Inflammatory macrophage (primary cell): ENCODE results near the gene SEC14L5.
"Not testable (repeated sequence)": the region's sequence is repeated elsewhere in the genome, so short reads cannot be mapped to it uniquely, and the experiment has no call there.

Experiments used
- DNase-seq, 2 donors: peaks; one replicate each; pipeline ENCODE4 v3.0.0-alpha.2; 2020 to 2022

The SEC14L5 gene

DNA sequence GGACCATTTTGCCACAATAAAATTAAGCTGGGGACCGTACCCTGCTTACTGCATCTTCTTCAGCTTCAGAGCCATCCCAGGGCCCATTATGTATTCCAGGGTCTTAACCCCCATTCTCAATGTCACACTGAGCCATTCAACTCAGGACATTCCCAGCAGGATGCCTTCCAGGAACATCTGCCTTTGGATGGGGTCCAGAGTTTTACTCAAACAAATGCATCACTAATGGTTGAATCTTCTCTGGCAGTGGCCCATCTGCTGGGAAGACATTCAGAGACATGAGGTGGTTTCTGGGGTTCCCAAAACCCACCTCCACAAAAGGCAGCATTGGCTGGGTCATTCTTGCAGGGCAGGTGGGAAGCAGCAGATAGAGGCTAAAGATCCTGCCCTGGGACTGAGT is 3.4 kb upstream of the SEC14L5 start:
- no peak for DNase-seq

DNA sequence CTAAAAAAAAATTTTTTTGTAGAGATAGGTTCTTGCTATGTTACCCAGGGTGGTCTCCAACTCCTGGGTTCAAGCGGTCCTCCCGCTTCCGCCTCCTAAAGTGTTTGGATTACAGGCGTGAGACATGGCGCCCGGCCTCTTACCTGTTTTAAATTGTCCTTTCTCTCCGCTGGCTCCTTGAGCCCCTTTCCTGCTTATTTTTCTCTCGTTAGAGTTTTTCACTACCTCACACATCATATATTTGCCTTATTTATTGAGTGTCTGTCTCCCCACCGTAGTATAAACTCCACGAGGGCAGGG is 760 bp upstream of the SEC14L5 start:
- no peak for DNase-seq

DNA sequence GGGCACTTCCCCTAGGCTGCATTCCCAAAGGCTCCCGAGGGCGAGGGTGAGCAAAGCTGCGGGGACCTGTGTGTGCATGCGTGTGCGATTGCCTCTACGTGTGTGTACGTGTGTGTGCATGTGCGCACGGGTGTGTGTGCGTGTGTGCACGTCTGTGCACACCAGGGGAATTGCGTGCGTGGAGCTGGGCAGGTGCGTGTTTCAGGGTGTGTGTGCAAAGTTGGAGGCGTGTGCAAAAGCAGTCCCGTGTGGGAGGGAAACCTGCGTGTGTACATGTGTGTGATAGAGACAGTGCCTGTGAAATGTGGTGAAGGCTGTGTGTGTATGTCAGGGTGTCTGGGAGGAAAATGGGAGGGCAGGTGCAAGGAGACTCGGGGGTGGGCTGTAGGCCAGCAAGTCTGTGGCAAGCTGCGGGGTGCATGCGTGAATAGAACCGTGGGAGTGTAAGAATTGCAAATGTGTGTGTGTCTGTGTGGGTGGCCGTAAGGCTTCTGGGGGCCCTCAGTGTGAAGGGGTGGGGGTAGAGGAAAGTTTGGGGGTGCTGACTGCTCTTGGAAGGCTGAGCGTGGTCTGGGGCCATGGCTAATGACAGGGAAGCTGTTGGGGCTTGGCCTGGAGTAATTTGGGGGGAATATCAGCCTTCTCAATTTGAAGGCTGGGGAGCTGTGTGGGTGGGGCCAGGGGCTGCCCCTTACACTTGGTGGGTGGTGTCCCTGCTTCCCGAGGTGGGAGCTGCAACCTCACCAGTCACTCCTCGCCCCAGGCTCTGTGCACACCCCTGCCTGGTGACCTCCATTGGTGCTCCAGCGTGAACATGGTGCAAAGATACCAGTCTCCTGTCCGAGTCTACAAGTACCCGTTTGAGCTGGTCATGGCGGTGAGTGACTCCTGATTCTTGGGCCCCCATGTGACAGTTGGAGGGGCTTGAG is 644 bp downstream of the SEC14L5 start:
- DNase-seq, result no peak

DNA sequence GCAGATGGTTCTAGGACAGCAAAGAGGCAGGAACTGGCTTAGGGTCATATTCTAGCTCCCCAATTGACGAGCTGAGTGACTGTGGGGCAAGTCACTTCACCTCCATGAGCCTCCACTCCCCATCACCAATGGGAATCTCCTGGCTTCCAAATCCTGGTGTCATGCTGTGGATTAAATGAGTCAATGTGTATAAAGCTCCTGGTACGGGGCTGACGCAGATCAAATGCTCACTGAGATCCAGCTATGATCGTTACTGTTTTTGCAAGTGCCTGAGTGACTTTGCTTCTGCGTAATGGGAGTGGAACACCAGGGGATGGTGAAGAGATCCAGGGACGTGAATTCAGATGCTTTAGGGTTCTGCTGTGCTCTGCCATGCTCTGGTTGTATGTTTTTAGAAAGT is 2.4 kb downstream of the SEC14L5 start:
- DNase-seq, result no peak

DNA sequence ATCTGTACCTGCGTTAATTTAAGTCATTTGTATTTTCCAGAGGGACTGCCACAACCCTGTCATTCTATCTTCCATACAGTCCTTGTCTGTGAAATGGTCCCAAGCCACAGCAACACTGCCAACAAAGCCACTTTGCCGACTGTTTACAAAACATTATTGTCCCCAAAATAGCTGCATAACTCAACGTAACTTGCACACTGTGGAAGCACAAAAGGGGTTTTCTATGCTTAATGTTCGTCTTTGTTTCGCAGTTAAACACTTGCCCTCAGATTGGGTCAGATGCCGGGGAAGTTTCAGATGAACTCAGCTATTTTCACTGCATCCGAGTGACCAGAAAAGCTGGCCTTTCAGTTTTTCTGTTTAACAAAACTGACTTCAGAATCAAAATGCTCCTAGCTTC is 4.6 kb downstream of the SEC14L5 start:
- no peak for DNase-seq

DNA sequence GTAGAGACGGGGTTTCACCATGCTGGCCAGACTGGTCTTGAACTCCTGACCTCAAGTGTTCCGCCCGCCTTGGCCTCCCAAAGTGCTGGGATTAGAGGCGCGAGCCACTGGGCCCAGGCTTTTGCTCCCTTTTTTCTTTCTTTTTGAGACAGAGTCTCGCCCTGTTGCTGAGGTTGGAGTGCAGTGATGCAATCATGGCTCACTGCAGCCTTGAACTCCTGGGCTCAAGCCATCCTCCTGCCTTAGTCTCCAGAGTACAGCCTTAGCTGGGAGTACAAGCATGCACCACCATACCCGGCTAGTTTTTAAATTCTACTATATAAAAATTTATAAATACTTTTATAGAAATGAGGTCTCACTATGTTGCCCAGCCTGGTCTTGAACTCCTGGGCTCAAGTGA is 5.4 kb downstream of the SEC14L5 start:
- DNase-seq, result not testable (repeated sequence)

DNA sequence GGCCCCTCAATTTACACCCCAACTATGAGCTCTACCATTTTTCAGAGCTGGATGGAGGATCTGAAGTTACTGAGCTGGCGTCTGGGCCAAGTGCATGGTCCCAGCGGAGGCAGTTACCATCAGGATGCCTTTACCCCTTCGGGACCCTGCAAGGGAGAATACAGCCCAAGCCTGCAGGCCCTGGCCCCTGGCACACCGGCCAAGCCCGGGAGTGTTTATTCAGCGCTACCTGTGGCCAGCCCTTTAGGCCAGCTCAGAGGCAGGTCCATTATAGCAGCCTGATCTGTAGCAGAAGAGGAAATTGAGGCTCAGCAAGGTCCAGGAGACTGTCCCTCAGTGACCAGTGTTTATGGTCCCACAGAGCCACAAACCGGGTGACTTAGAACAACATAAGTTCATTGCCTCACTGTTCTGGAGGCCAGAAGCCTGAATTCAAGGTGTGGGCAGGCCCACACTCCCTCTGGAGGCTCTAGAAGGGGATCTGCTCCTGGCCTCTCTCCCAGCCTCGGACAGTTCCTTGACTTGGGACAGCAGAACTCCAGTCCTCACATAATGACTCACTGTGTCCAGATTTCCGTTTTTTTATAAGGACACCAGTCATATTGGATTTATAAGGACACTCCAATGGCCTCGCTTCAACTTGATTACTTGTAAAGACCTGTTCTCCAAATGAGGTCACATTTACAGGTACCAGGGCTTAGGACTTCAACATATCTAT is 8.8 kb downstream of the SEC14L5 start:
- DNase-seq, result no peak

DNA sequence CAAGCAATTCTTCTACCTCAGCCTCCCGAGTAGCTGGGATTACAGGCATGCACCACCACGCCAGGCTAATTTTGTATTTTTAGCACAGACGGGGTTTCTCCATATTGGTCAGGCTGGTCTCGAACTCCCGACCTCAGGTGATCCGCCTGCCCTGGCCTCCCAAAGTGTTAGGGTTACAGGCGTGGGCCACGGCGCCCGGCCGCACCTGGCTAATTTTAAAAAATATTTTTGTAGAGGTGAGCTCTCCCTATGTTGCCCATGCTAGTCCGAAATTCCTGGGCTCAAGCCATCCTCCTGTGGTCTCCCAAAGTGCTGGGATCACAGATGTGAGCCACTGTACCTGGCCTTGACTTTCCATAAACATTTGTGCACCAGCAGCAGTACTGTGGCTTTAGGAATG is 10.1 kb downstream of the SEC14L5 start:
- not testable (repeated sequence) for DNase-seq

DNA sequence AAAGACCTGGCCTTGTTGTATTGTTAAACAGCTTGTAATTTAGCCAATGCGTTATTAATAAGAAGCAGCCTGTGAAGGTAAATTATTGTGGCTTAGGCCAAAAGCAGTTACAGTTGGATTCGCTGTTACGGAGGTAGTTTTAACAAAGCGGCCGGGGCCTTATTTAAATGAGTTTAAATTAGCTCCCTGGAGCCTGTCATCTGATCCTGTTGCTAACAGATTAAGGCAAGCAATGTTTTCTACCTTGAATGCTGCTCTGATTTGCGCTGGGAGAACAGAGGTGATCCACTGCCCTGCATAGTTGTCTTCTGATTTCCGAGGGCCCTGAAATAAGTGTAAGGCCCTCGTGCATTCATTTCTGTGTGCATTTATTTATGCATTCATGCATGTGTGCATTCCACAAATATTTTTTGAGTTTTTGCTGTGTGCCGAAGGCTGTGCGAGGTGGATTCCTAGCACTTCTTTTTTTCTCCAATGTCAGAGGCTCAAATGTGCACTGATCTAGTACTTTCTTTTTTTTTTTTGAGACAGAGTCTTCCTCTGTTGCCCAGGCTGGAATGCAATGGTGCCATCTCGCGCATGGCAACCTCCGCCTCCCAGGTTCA is 10.9 kb downstream of the SEC14L5 start:
- DNase-seq, result no peak

DNA sequence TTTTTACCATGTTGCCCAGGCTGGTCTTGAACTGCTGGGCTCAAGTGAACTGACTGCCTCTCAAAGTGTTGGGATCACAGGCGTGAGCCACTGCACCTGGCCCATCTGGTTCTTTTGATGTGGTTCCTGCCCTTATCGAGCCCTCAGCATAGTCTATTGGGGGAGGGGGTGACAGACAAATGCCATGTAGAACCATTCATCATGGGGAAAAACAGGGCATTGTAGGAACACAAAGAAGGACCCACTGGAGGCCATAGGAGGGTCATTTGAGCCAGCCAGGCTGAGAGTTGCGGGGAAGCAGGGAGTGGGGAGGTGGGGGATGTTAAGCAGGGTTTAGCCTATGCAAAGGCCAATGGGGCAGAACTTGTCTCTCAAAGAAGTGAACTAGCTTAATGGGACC is 11.9 kb downstream of the SEC14L5 start:
- no peak for DNase-seq

DNA sequence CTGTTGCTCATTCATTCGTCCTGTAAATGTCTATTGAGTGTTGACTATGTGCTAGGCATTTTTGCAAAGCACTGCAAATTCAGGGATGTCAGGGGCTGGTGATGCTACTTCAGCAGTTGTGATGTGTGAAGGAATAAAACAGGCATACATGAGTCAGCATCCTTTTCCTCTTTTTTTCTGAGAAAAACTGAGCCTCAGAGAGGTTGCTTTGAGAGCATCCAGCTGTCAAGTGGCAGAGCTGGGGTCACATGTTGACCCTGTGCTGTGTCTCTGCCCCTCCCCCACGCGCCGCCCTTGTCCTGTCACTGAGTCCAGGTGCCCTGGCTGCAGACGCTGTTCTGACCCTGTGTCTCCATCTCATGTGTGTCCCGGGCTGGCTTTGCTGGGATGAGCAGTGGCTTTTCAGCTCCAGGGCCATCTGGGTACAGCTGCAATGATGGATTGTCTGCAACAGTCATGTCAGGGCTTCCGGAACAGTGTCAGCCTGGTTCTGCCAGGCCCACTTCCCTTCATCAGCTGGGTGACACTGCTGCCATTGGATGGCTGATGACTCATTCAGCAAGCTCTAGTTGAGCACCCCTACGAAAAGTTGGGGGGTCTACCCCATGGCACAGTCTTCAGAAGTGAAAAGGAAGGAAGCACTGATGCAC is 14.9 kb downstream of the SEC14L5 start:
- DNase-seq, result no peak

DNA sequence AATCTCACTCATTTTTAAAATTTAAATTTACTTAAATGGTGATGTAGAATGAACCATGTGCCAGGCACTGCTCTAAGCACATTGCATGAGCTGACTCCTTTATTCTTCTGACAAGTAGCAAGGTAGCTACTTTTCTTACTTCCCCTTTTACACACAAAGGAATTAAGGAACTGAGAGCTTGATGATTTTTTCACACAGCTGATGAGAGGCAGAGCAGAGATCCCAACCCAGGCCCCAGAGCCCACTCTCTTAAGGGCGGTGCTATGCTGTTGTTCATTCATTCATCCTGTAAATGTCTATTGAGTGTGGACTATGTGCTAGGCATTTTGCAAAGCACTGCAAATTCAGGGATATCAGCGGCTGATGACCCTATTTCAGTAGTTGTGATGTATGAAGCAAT is 17.9 kb downstream of the SEC14L5 start:
- DNase-seq, result peak; percentile 43 to 58

DNA sequence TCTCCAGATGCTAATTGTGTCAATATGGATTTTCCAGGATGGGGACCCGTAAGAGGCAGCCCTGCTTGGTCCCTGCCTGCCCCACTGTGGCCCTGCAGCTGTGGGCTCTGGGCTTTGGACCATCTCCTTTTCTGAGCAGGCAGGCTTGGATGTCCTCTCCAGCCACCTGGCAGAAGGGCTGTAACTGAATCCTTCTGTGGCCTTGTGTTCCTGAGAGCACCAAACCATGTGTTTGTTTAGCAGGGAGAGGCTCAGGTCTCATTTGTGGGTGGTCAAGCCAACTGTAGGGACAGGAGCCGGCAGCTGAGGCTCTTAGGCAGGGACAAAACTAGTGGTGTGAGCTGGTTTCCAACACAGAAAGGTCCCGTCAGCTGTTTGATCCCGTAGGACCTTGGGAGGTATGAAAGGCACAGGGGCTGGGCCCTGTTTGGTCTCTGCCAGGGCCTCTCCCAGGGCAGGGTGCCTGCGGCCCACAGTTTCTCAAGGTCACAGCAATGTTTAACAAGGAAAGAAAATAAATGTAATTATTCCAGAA is 18.5 kb downstream of the SEC14L5 start:
- no peak for DNase-seq

DNA sequence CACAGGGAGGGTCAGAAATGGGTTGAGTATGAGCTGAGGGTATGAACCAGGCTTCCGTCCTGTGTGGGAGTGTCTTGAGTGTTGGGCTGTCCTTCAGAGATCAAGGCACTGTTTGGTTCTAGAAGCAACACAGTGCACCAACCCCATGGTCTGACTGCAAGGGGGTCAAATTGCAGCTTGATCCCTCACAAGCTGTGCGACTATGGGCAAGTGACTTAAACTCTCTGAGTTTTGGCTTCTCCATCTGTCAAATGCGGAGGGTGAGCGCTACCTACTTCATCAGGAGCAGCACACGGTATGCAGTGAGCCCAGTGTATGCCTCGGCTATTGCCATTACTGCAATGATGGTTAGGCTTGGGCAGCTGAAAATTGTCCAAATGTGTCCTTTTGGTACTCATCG is 21.0 kb downstream of the SEC14L5 start:
- DNase-seq, result no peak

DNA sequence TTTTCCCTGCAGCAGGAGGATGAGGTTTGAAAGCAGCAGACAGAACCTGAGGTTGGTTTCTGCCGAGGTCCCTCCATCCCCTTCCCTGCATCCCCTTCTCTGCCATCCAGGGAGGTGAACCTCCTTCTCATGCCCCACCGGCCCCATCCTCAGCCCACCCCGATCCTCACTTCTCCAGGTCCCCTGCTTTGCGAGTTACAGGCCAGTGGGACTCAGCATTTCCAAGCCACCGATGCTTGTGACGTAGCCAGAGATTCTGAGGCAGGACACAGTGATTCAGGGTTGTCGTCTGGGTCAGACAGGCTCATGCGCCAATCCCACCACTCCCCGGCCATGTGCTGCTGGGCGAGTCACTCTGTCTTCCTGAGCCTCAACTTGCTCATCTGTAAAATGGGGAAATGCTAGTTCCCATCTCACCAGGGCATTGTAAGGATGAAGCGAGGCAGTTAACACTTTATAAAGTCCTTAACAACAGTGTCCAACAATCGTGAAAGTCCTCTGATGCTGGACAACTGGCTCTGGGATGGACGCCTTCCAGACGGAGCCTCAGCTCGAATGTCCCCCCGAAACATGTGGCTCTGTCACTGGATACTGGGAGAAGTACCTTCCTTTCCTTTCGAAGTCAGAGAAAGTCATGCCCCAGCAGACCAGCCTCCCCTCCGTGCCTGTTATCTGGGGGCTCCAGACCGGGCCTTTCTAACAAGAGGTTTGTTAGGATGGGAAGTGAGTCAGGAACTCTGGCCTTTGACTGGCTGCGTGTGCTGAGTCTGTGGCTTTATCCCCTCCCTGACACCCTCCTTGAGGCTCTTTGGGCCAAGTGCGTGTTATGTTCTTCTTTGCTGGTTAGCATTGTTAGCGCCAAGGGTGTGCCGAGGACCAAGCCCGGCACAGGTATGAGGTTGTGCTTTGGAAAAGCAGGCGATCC is 21.9 kb downstream of the SEC14L5 start:
- DNase-seq, result no peak

DNA sequence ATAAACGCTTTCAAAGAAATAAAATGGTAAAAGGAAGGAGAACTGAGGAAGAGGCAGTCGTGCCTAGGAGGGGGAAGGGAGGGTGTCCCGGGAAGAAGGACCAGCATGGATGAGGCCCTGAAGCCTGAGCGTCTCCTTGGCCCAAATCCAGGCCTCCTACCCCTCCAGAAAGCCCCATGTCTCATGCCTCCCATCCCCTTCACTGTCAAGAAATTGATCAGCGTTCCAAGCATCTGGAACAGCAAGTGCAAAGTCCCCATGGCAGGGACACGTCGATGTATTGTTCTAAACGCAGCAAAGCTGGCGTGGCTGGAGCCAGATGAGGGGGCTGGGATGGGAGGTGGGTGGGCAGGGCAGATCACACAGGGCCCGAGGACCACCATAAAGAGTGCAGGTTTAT is 22.6 kb downstream of the SEC14L5 start:
- DNase-seq, result no peak

DNA sequence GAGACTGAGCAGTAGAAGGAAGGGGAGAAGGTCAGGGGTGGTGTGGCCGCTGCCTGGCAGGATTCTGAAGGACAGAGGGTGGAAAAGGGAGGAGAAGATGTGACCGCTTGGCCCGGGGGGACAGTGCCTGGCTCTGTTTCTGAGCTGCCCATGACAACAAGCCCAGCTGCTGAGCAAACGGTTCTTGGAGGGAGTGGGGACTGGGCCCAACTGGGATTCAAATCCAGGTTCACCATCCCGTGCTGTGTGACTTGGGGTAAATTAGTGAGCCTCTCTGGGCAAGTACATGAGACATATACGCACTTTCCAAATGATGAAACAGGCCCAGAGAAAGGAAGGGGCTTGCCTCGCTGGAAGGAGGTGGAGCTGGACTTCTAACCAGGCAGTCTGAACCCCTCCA is 23.3 kb downstream of the SEC14L5 start:
- DNase-seq, result no peak

DNA sequence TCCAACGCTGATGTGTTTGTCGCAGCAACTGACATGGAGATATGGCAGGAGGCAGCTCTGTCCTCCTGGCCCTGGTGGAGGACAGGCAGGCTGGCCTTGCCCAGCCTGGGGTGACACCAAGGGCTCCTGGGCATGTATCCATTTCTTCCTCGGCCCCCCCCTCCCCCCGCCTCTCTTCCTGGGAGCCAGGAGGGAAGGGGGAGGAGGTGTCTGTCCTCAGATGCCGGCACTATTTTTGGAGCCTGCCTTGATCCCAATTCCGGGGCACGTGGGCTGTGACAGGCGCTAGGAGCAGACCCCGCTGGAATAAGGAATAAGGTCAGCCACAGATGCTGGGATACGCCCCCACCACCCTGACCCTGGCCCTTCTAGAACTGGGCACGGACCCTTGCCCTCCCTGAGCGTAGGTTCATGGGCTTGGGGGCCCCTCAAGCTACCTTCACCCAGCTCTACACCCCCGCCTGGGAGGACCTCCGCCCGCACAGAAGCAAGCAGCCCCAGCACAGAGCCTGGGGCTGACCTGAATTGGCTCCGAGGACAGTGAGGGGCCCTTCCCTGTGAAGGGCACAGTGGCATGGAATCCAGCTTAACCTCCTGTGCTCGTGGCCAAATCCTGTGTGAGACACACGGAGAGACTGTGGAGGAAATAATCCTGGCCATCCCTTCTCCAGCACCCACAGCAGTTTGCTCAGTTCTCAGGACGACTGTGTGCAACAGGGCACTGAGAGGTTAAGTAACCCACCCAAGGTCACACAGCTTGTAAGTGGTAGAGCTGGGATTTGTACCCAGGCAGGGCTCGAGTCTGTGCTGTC is 24.1 kb downstream of the SEC14L5 start:
- no peak for DNase-seq

DNA sequence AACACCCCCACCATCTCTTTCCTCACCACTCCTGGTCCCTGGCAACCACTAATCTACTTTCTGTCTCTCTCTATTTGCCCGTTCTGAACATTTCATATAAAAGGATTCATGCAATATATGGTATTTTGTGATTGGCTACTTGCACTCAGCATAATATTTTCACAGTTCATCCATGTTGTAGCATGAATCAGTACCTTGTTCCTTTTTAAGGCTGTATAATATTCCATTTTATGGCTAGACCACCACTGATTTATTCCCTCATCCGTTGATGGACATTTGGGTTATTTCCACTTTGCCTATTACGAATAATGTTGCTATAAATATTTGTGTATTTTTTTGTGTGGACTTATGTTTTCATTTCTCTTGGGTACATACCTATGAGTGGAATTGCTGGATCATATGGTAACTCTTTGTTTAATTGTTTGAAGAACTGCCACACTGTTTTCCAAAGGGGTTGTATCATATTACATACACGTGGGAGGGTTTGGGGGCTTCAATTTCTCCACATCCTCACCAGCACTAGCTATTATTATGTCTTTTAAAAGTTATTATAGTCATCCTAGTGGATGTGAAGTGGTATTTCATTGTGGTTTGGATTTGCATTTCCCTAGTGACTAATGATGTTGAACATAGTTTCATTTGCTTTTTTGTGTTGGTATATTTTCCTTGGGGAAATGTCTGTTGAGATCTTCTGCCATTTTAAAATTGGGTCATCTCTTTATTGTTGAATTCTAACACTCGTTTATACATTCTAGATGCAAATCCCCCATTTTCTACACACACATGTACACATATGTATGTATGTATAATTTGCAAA is 26.3 kb downstream of the SEC14L5 start:
- no peak for DNase-seq

DNA sequence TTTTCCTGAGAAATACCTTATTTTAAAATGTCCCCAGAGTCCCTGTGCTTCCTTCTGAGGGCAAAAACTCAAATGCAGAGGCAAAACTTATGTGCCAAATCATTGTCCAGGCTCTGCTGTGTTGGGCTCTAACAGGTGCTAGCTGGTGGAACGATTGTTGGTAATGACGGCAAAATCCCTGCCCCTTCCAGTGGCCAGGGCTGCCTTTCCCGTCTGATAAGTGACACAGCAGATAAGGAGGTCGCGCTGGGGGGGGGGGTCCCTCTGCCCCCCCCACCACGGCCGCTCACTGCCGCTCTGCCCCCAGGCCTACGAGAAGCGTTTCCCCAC is 29.1 kb downstream of the SEC14L5 start:
- no peak for DNase-seq
